IMR-90 (cell line): ENCODE results near the gene FAM20C. TPM values are rescaled to one million over a fixed set of nuclear protein-coding genes. Genes with fewer than 3 reads are reported as not detected.

Experiments used
- ATAC-seq: fragments of 200-7000 bp; cut with Tn5 transposase; 2 replicates; pipeline ENCODE4 v1.9.1; 2020; ENCODE audit warnings: low read depth, mild to moderate bottlenecking, moderate library complexity
- BruUV-seq: library from RNA; stranded (reverse); fragments of 400-500 nt; replicated peaks from 2 replicates; lab custom pipeline; 2021; lab: Mats Ljungman, UMichigan
- CTCF ChIA-PET: fragments of 300-600 bp; formaldehyde crosslinking; extraction: SDS; loops from one replicate; lab custom pipeline; 2021; ENCODE audit warnings: antibody characterized with exemption; lab: Yijun Ruan, JAX
- POLR2A ChIA-PET: fragments of 300-600 bp; sonication (Branson Sonifier 250); formaldehyde crosslinking; loops from one replicate; lab custom pipeline; 2022; ENCODE audit warnings: antibody characterized with exemption; ENCODE audit not compliant: unreplicated experiment; lab: Charles Lee
- DNase-seq: peaks from one replicate; pipeline ENCODE4 v3.0.0; 2013
- H2AFZ ChIP-seq: replicated peaks from 2 replicates; pipeline ENCODE3; 2013; ENCODE audit warnings: low read length, mild to moderate bottlenecking; ENCODE audit not compliant: poor library complexity
- H2AK5ac ChIP-seq: 2 replicates; pipeline ENCODE4 v1.6.1; 2013; ENCODE audit warnings: low read depth, low read length, inconsistent platforms
- H2AK9ac ChIP-seq: replicated peaks from 2 replicates; pipeline ENCODE3; 2013; ENCODE audit warnings: mild to moderate bottlenecking, low read depth, low read length, moderate library complexity; ENCODE audit not compliant: poor library complexity
- H2BK120ac ChIP-seq: 2 replicates; pipeline ENCODE4 v1.6.1; 2013; ENCODE audit warnings: low read depth, low read length, inconsistent platforms
- H2BK15ac ChIP-seq: 3 replicates; pipeline ENCODE4 v1.6.1; 2013; ENCODE audit warnings: low read depth, low read length, inconsistent platforms
- H2BK20ac ChIP-seq: 2 replicates; pipeline ENCODE4 v1.6.1; 2013; ENCODE audit warnings: low read depth, mild to moderate bottlenecking, inconsistent platforms, low read length, moderate library complexity
- H2BK5ac ChIP-seq: 2 replicates; pipeline ENCODE4 v1.6.1; 2013; ENCODE audit warnings: mild to moderate bottlenecking, low read depth, low read length, inconsistent platforms; ENCODE audit not compliant: poor library complexity, severe bottlenecking
- H3K14ac ChIP-seq: replicated peaks from 2 replicates; pipeline ENCODE4 v1.6.1; 2013; ENCODE audit warnings: low read depth, low read length, inconsistent platforms
- H3K18ac ChIP-seq: 2 replicates; pipeline ENCODE4 v1.6.1; 2013; ENCODE audit warnings: low read depth, low read length, control low read depth
- H3K23ac ChIP-seq: 2 replicates; pipeline ENCODE4 v1.6.1; 2013; ENCODE audit warnings: low read depth, low read length, inconsistent platforms
- H3K27ac ChIP-seq: 2 replicates; pipeline ENCODE4 v1.5.1; 2013; ENCODE audit warnings: mild to moderate bottlenecking, control low read depth, low read length; ENCODE audit not compliant: insufficient read depth
- H3K27me3 ChIP-seq: 2 replicates; pipeline ENCODE4 v1.6.1; 2013; ENCODE audit warnings: low read length; ENCODE audit not compliant: control insufficient read depth, insufficient read depth
- H3K36me3 ChIP-seq: 2 replicates; pipeline ENCODE4 v1.6.1; 2013; ENCODE audit warnings: low read length, mixed read lengths; ENCODE audit not compliant: control insufficient read depth, insufficient read depth
- H3K4ac ChIP-seq: 2 replicates; pipeline ENCODE4 v1.6.1; 2013; ENCODE audit warnings: low read depth, low read length, inconsistent platforms
- H3K4me1 ChIP-seq: 2 replicates; pipeline ENCODE4 v1.6.1; 2013; ENCODE audit warnings: low read length, mixed read lengths; ENCODE audit not compliant: control insufficient read depth, insufficient read depth
- H3K4me2 ChIP-seq: 2 replicates; pipeline ENCODE4 v1.6.1; 2013; ENCODE audit warnings: low read depth, mild to moderate bottlenecking, control low read depth, low read length, moderate library complexity
- H3K4me3 ChIP-seq: 2 replicates; pipeline ENCODE4 v1.5.1; 2013; ENCODE audit warnings: low read depth, mild to moderate bottlenecking, control low read depth, low read length, moderate library complexity; ENCODE audit not compliant: insufficient read depth
- H3K56ac ChIP-seq: 2 replicates; pipeline ENCODE4 v1.6.1; 2013; ENCODE audit warnings: low read length, inconsistent platforms; ENCODE audit not compliant: insufficient read depth; ENCODE audit errors: extremely low read depth
- H3K79me1 ChIP-seq, 2 experiments: 2 replicates each; pipeline ENCODE4 v1.6.1; 2013; ENCODE audit warnings: low read length in 2 of 2, inconsistent platforms in 1 of 2, low read depth in 1 of 2
- H3K9ac ChIP-seq: 2 replicates; pipeline ENCODE4 v1.6.1; 2013; ENCODE audit warnings: low read depth, low read length, control low read depth
- H3K9me1 ChIP-seq: 2 replicates; pipeline ENCODE4 v1.6.1; 2013; ENCODE audit warnings: low read length, inconsistent platforms; ENCODE audit not compliant: insufficient read depth
- H3K9me3 ChIP-seq: 2 replicates; pipeline ENCODE4 v1.6.1; 2013; ENCODE audit warnings: low read length; ENCODE audit not compliant: control insufficient read depth, insufficient read depth
- H4K20me1 ChIP-seq: 2 replicates; pipeline ENCODE4 v1.6.1; 2013; ENCODE audit warnings: low read length, inconsistent platforms; ENCODE audit not compliant: insufficient read depth
- H4K5ac ChIP-seq: 2 replicates; pipeline ENCODE4 v1.6.1; 2013; ENCODE audit warnings: mild to moderate bottlenecking, low read depth, low read length, control low read depth
- H4K8ac ChIP-seq, 2 experiments: 2 replicates each; pipeline ENCODE4 v1.6.1; 2013; ENCODE audit warnings: low read depth in 2 of 2, low read length in 2 of 2, control low read depth in 1 of 2, inconsistent platforms in 1 of 2
- H4K91ac ChIP-seq: 2 replicates; pipeline ENCODE4 v1.6.1; 2013; ENCODE audit warnings: low read depth, low read length, inconsistent platforms; ENCODE audit not compliant: insufficient read depth
- BHLHE40 ChIP-seq: fragments of 150-350 bp; IDR thresholded peaks from 2 replicates; pipeline ENCODE4 v1.6.1; 2016; ENCODE audit warnings: mild to moderate bottlenecking, low read depth, low read length
- CHD1 ChIP-seq: IDR thresholded peaks from 2 replicates; pipeline ENCODE4 v1.6.1; 2012; ENCODE audit warnings: low read depth, low read length, improper control_type of control experiment
- MXI1 ChIP-seq: IDR thresholded peaks from 2 replicates; pipeline ENCODE4 v1.6.1; 2012; ENCODE audit warnings: low read depth, mild to moderate bottlenecking, low read length, moderate library complexity, borderline replicate concordance
- WGBS, 2 experiments: methylation state at CpG; one replicate each; pipeline versions ENCODE4 v1.1.5 to v1.1.7; 2013; ENCODE audit warnings: missing lambda C conversion rate in 2 of 2; ENCODE audit not compliant: insufficient read length in 1 of 2; ENCODE audit errors: extremely low coverage in 2 of 2; 5-methylcytosine and 5-hydroxymethylcytosine counted together
- dilution Hi-C: fragments of 300-500 bp; cut with HindIII; formaldehyde crosslinking; loops from one replicate; pipeline ENCODE4 v1.14.3; 2018; ENCODE audit warnings: low sequenced_read_pairs; ENCODE audit not compliant: unreplicated experiment
- in situ Hi-C: fragments of 300-500 bp; cut with MboI; formaldehyde crosslinking; loops from 3 replicates; pipeline ENCODE4 v1.14.3; 2019; ENCODE audit warnings: low sequenced_read_pairs, inconsistent platforms, mixed read lengths
- intact Hi-C: fragments of 100-400 bp; cut with micrococcal nuclease; formaldehyde crosslinking; loops from 2 replicates; pipeline ENCODE4 v1.10.0; 2022
- polyA plus RNA-seq, 3 experiments: library from polyadenylated mRNA; depleted of rRNA; stranded (reverse); fragments of >200 nt; gene quantifications; 2 replicates each; pipeline ENCODE4 v1.2.3, GENCODE V29; 2012; ENCODE audit warnings: low replicate concordance in 1 of 3
- total RNA-seq: library from RNA; depleted of rRNA; stranded (reverse); fragments of >200 nt; gene quantifications from 2 replicates; pipeline ENCODE4 v1.2.3, GENCODE V29; 2012
- TF ChIP-seq, protein P1 (sequence below): fragments of 150-350 bp; IDR thresholded peaks from 2 replicates; pipeline ENCODE4 v1.6.1; 2016; ENCODE audit warnings: low read depth, mild to moderate bottlenecking, low read length, moderate library complexity, borderline replicate concordance

Gene FAM20C
- total and polyA plus RNA-seq, 2 of the 4 experiments (the other 2 are of a cell fraction), result 7.7 to 36.6 TPM

DNA sequence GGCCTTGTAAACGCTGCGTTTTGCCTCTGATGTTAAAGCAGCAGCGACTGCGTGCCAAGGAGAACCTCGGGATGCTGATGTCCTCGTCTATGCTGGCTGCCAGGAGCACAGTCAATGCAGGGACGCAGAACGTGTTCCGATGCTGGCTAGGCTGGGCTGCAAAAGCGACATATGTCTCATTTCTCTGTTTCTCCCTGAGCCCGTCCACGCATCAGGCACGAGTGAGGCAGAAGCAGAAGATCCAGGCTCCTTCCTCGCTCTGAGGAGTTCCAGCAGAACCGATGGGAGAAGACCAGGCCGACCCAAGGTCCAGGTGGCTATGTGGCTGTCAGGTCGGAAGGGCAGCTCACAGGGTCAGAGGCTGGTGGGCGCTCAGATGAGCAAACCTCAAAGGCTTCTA lies 93.9 kb downstream of the FAM20C start:
- ChIA-PET CTCF (no interaction called here), POLR2A (no interaction called here)
- Histone ChIP-seq H4K91ac (no peak overlapping the region), H3K79me1 (no peaks in the 10 kb centered on the region), H2AK9ac (no peak overlapping the region), H3K4ac (no peak overlapping the region), H2AFZ (no peak overlapping the region), H3K27me3 (peaks cover 61% of the 10 kb centered on the region), H3K4me3 (no peak overlapping the region), H2BK15ac (no peak overlapping the region), H3K9me3 (no peaks in the 10 kb centered on the region; the same call in 1 of the 2 replicates), H3K9me1 (no peaks in the 10 kb centered on the region), H3K23ac (no peak overlapping the region), H2AK5ac (no peak overlapping the region), H2BK5ac (no peak overlapping the region), H3K36me3 (no peaks in the 10 kb centered on the region), H2BK20ac (no peak overlapping the region), H3K9ac (no peak overlapping the region), H3K27ac (no peak overlapping the region), H3K14ac (no peak overlapping the region), H3K56ac (no peak overlapping the region), H4K8ac (no peak overlapping the region), H3K4me2 (no peak overlapping the region), H3K4me1 (no peaks in the 10 kb centered on the region), H3K18ac (no peak overlapping the region), H4K5ac (no peak overlapping the region), H2BK120ac (no peak overlapping the region), H4K20me1 (no peaks in the 10 kb centered on the region)
- no peak for DNase-seq
- in situ Hi-C loops, result no loop called here
- no TSS peak for BruUV-seq
- TF ChIP-seq, protein P1, sequence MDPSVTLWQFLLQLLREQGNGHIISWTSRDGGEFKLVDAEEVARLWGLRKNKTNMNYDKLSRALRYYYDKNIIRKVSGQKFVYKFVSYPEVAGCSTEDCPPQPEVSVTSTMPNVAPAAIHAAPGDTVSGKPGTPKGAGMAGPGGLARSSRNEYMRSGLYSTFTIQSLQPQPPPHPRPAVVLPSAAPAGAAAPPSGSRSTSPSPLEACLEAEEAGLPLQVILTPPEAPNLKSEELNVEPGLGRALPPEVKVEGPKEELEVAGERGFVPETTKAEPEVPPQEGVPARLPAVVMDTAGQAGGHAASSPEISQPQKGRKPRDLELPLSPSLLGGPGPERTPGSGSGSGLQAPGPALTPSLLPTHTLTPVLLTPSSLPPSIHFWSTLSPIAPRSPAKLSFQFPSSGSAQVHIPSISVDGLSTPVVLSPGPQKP, result no peak
- no peak for TF ChIP-seq BHLHE40
- TF ChIP-seq CHD1, result no peak
- no peak for TF ChIP-seq MXI1
- intact Hi-C loops, result no loop called here
- ATAC-seq, result no peak
- 73% methylated on average over 13 of the region's 18 CpGs; no CpG with 5 or more reads in 1 of the 2 experiments for WGBS, 2 experiments
- dilution Hi-C loops, result no loop called here
